OCI-LY3 (cell line): ENCODE data around the gene FAM83G.

ENCODE experiments used
- H2AFZ ChIP-seq: fragments of 200-600, 300-600 bp; shearing (Covaris generic); 2 replicates; pipeline ENCODE4 v1.6.0; 2014; ENCODE audit warnings: antibody characterized with exemption, low read depth, low read length
- H3K27ac ChIP-seq: fragments of 200-600, 300-600 bp; sonication (generic); 2 replicates; pipeline ENCODE4 v1.5.1; 2014; ENCODE audit warnings: mild to moderate bottlenecking, low read length, moderate library complexity, mixed read lengths
- H3K27me3 ChIP-seq: fragments of 200-600, 300-600 bp; sonication (generic); 2 replicates; pipeline ENCODE4 v1.6.1; 2014; ENCODE audit warnings: low read depth, low read length, mixed read lengths
- H3K36me3 ChIP-seq: fragments of 200-600, 300-600 bp; sonication (generic); replicated peaks from 2 replicates; pipeline ENCODE3; 2014; ENCODE audit warnings: low read depth, low read length, mixed read lengths
- H3K4me1 ChIP-seq: fragments of 300-600, 200-600 bp; sonication (generic); 2 replicates; pipeline ENCODE4 v1.6.1; 2014; ENCODE audit warnings: low read length, mixed read lengths
- H3K4me2 ChIP-seq: fragments of 200-600, 300-600 bp; sonication (generic); 2 replicates; pipeline ENCODE4 v1.6.1; 2014; ENCODE audit warnings: low read length, mixed read lengths
- H3K4me3 ChIP-seq: fragments of 300-600, 200-600 bp; sonication (generic); 2 replicates; pipeline ENCODE4 v1.5.1; 2014; ENCODE audit warnings: antibody characterized with exemption, mild to moderate bottlenecking, low read length, moderate library complexity
- H3K79me2 ChIP-seq: fragments of 300-600, 200-600 bp; shearing (Covaris generic); 2 replicates; pipeline ENCODE4 v1.6.1; 2014; ENCODE audit warnings: mild to moderate bottlenecking, low read length, mixed read lengths
- H3K9ac ChIP-seq: fragments of 300-600, 200-600 bp; shearing (Covaris generic); 2 replicates; pipeline ENCODE4 v1.6.0; 2014; ENCODE audit warnings: mild to moderate bottlenecking, low read length, moderate library complexity
- H3K9me3 ChIP-seq: fragments of 200-600, 300-600 bp; shearing (Covaris generic); 2 replicates; pipeline ENCODE4 v1.6.1; 2014; ENCODE audit warnings: low read length, mixed read lengths; ENCODE audit not compliant: insufficient read depth
- H4K20me1 ChIP-seq: fragments of 200-600, 300-600 bp; sonication (generic); 2 replicates; pipeline ENCODE4 v1.6.1; 2016; ENCODE audit warnings: low read length, mixed read lengths; ENCODE audit not compliant: insufficient read depth
- EZH2phosphoT487 ChIP-seq: fragments of 200-600 bp; shearing (Covaris generic); IDR thresholded peaks from 2 replicates; pipeline ENCODE4 v1.6.1; 2018; ENCODE audit warnings: antibody characterized with exemption, mixed run types, low read depth
- TF ChIP-seq, protein P1 (sequence below): fragments of 200-600, 300-600 bp; sonication (generic); IDR thresholded peaks from 2 replicates; pipeline ENCODE4 v1.5.1; 2014; ENCODE audit warnings: antibody characterized with exemption, low read length, low read depth

The FAM83G gene

DNA sequence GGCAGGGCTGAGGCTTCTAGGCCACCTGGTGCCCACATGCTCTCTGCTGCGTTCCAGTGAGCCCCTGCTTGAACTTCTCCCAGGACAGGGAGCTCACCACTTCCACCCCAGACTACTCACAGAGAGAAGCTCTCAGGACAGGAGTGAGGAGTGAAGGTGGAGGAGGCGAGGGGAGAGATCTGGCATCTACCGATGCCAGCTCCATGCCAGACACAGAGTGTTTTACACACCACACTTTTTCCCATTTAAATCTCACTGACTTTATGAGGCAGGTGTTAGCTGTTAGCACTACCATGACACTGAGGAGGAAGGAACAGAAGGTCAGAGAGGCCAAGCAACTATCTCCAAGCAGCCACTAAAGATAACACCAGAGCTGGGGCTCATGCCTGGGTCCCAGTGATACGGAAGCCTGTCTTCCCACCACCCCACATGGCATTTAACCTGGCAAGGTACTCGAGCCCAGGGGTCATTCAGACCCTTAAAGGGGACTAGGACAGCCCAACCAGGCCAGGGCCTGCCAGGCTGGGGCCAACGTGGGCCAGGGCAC lies 6.8 kb downstream of the FAM83G start:
- no peaks in the 10 kb centered on the region for H3K4me1 ChIP-seq
- no peak overlapping the region for H3K27ac ChIP-seq
- H3K27me3 ChIP-seq: no peaks in the 10 kb centered on the region
- H3K79me2 ChIP-seq: 0 out of 2 replicates have a peak, but pooled peaks cover 4% of the 10 kb centered on the region
- TF ChIP-seq, protein P1, sequence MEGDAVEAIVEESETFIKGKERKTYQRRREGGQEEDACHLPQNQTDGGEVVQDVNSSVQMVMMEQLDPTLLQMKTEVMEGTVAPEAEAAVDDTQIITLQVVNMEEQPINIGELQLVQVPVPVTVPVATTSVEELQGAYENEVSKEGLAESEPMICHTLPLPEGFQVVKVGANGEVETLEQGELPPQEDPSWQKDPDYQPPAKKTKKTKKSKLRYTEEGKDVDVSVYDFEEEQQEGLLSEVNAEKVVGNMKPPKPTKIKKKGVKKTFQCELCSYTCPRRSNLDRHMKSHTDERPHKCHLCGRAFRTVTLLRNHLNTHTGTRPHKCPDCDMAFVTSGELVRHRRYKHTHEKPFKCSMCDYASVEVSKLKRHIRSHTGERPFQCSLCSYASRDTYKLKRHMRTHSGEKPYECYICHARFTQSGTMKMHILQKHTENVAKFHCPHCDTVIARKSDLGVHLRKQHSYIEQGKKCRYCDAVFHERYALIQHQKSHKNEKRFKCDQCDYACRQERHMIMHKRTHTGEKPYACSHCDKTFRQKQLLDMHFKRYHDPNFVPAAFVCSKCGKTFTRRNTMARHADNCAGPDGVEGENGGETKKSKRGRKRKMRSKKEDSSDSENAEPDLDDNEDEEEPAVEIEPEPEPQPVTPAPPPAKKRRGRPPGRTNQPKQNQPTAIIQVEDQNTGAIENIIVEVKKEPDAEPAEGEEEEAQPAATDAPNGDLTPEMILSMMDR: no peak
- no peak for TF ChIP-seq EZH2phosphoT487
- no peaks in the 10 kb centered on the region for H3K36me3 ChIP-seq
- no peak overlapping the region for H3K4me3 ChIP-seq
- no peak overlapping the region for H3K9ac ChIP-seq
- no peaks in the 10 kb centered on the region for H3K9me3 ChIP-seq
- H2AFZ ChIP-seq: no peak overlapping the region
- H3K4me2 ChIP-seq: no peak overlapping the region
- H4K20me1 ChIP-seq: no peaks in the 10 kb centered on the region

DNA sequence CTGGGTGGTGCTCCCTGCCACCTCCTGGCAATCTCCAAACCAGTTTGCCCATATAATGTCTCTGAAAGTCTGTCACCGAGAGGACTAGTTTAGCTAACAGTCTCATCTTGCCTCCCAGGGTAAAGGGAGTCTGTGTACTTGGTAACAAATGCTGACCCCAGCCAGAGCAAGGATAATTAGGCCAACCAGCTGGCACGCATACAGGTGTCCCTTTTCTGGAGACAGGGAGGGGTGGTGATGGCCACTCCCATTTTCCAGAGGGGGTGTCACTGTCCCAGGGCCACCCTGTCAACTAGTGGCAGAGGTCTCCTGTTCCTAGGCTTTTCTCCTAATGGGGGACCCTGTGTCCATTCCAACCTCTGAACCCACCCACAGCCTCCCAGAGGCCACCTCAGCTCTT lies 8.1 kb downstream of the FAM83G start:
- Histone ChIP-seq H3K4me2 (no peak overlapping the region), H3K4me1 (no peaks in the 10 kb centered on the region), H3K79me2 (0 out of 2 replicates have a peak, but pooled peaks cover 4% of the 10 kb centered on the region), H4K20me1 (no peaks in the 10 kb centered on the region), H2AFZ (no peak overlapping the region), H3K9ac (no peak overlapping the region), H3K27me3 (no peaks in the 10 kb centered on the region), H3K9me3 (no peaks in the 10 kb centered on the region), H3K27ac (no peak overlapping the region), H3K4me3 (no peak overlapping the region), H3K36me3 (no peaks in the 10 kb centered on the region)
- TF ChIP-seq, protein P1: no peak
- no peak for TF ChIP-seq EZH2phosphoT487

DNA sequence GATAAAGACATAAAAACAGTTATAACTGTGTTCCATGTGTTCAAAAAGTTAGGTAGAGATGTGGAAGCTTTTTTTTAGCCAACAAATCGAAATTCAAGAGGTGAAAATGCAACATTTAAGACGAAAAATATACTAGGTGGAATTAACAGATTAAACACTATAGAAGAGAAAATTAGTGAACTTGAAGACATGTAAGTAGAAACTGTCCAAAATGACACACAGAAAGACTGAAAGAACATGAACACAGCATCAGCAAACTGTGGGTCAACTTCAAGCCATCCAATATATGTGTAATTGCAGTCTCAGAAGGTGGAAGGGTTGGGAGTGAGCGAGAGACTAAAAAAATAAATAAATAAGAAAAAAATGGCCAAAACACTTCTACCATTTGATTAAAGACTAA lies 9.3 kb downstream of the FAM83G start:
- Histone ChIP-seq H3K27me3 (no peaks in the 10 kb centered on the region), H3K9ac (no peak overlapping the region), H4K20me1 (no peaks in the 10 kb centered on the region), H3K4me2 (no peak overlapping the region), H3K9me3 (no peaks in the 10 kb centered on the region), H3K27ac (no peak overlapping the region), H3K4me3 (no peak overlapping the region), H3K4me1 (no peaks in the 10 kb centered on the region), H3K79me2 (0 out of 2 replicates have a peak, but pooled peaks cover 4% of the 10 kb centered on the region), H2AFZ (no peak overlapping the region), H3K36me3 (no peaks in the 10 kb centered on the region)
- no peak for TF ChIP-seq EZH2phosphoT487
- TF ChIP-seq, protein P1: no peak

DNA sequence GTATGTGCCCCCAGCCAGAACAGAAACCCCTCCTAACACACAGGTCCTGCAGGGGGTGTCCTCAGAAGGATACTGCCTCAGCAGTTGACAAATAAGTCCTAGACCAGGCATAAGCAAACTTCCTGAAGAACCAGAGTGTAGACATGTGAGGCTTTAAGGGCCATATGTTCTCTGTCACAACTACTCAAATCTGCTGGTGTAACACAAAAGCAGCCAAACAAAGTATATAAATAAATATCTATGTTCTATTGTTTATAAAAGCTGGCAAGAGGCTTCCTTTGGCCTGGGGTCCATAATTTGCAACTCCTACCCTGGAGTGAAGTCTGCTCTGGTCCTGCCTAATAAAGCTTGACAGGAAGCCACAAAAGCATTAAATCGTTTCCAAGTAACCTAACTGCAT lies 9.9 kb downstream of the FAM83G start:
- no peak overlapping the region for H3K4me3 ChIP-seq
- H3K27ac ChIP-seq: no peak overlapping the region
- H4K20me1 ChIP-seq: no peaks in the 10 kb centered on the region
- H3K27me3 ChIP-seq: no peaks in the 10 kb centered on the region
- no peaks in the 10 kb centered on the region for H3K4me1 ChIP-seq
- H3K9me3 ChIP-seq: no peaks in the 10 kb centered on the region
- H2AFZ ChIP-seq: no peak overlapping the region
- H3K9ac ChIP-seq: no peak overlapping the region
- H3K4me2 ChIP-seq: no peak overlapping the region
- H3K79me2 ChIP-seq: 0 out of 2 replicates have a peak, but pooled peaks cover 4% of the 10 kb centered on the region
- TF ChIP-seq, protein P1: no peak
- no peak for TF ChIP-seq EZH2phosphoT487
- no peaks in the 10 kb centered on the region for H3K36me3 ChIP-seq
